HG02870 (cell line): ENCODE data around the gene NUMA1.

ENCODE experiments used
- ATAC-seq: cut with Tn5 transposase; IDR thresholded peaks from one replicate; pipeline ENCODE4 v1.9.1; 2021; ENCODE audit warnings: mild to moderate bottlenecking, moderate library complexity; ENCODE audit not compliant: unreplicated experiment

Gene NUMA1

GRCh38 chr11:71979094-71979493 lies 101.2 kb downstream of the NUMA1 start:
- ATAC-seq: no peak

GRCh38 chr11:71977743-71978418 lies 102.5 kb downstream of the NUMA1 start:
- ATAC-seq: no peak

DNA sequence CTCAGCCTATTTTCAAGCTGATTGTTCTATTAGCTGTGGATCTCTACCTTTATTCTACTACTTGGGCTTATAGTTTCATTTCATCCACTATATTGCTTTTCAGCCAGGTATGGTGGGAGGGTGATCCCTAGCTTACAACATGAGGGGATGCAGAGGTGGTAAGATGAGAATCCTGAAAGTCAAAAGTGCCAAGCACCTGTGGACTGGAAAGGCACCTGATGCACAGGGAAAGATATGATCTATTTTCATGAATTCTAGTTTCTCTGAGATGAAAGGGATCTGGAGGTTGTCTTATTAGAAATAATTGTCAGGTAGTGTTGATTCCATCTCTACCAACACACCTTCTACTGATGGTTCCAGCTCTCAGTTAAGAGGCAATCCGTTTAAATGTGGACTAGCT lies 103.3 kb downstream of the NUMA1 start:
- ATAC-seq: no peak

DNA sequence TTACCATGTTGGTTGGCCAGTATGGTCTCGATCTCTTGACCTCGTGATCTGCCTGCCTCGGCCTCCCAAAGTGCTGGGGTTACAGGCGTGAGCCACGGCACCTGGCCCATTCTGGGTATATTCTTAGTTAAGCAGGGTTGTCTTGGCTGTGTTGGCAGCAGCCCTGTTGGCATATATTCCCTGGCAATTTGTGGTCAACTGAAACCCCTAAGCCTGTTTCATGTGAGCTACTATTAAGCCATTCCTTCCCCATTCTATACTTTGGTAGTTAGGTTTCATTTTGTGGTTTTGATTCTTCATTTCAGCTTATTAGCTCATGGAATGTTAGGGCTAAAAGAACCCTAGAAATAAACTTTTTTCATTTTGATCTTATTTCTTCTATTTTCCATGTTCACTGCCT lies 103.8 kb downstream of the NUMA1 start:
- ATAC-seq: no peak

GRCh38 chr11:71971680-71972079 lies 108.7 kb downstream of the NUMA1 start:
- ATAC-seq: no peak

- ATAC-seq: no peak
These were observed 115.7 kb downstream of the NUMA1 start for GRCh38 chr11:71964641-71965040.

DNA sequence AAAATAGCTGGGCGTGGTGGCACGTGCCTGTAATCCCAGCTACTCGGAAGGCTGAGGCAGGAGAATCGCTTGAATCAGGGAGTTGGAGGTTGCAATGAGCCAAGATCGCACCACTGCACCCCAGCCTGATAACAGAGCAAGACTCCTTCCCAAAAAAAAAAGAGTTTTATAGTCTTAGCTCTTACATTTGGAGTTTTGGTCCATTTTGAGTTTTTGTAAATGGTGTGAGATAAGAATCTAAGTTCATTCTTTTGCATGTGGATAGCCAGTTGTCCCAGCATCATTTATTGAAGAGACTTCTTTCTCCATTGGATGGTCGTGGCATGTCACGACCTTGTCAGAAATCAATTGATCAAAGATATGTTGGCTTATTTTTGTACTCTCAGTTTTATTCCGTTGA lies 116.9 kb downstream of the NUMA1 start:
- no peak for ATAC-seq

DNA sequence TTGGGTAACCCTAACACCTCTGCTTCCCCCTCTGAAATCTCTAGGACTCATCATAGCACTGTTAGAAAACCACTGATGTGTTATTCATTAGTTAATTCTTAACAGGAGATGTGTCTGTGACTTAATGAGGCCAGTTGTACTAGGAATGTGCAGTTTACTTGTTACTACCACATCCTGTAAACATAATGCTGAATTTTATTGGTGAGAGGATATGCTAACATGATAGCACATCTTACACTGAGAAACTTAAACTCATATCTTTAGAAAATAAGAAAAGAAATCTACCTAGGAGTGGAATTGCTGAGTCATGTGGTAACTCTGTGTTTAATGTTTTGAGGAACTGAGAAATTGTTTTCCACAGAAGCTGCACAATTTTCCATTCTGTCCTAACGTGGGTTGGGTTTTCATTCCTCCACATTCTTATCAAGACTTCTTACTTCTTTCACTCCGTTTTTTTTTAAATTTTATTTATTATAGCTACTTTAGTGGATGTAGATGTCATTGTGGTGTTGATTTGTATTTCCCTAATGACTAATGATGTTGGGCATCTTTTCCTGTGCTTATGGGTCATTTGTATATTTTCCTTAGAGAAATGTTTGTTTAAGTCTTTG lies 117.8 kb downstream of the NUMA1 start:
- peak; percentile 70 for ATAC-seq

DNA sequence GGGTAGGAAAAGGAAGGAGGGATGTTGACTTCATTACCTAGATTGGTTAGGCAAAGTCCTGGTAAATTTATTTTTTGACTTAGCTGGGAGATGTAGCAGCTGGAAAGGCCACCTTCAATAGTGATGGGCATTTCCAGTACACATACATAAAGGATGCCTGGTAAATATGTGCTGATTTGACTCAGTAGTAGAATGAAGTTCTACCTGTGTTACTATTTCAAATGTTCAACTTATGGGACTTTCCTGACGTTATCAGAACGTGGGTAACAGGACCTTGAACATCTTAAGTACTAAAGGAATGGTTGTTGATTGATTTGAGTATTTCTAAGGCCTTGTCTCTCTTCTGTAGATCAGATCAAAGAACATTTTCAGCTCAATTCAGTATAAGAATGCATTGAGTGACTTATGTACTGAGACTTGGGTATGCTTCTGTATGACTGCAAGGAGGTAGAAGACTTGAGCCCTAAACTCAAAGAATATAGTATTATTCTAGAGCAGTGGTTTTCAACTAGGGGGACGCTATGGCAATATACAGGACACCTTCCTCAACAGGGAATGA lies 124.4 kb downstream of the NUMA1 start:
- no peak for ATAC-seq
